GM12878 (cell line): ENCODE data around the gene RAPGEF4. TPM values are rescaled to one million over a fixed set of nuclear protein-coding genes. Genes with fewer than 3 reads are reported as not detected.

Experiments used
- ATAC-seq: fragments of 200-7000 bp; cut with Tn5 transposase; 3 replicates; pipeline ENCODE4 v1.9.1; 2020; ENCODE audit warnings: mild to moderate bottlenecking, moderate library complexity
- BruUV-seq: library from RNA; stranded (reverse); fragments of 400-500 nt; replicated peaks from 2 replicates; lab custom pipeline; 2021; lab: Mats Ljungman, UMichigan
- CTCF ChIA-PET: fragments of 300-600 bp; sonication (Branson Sonifier 250); formaldehyde crosslinking; extraction: SDS; loops from one replicate; lab custom pipeline; 2021; ENCODE audit warnings: inconsistent platforms; lab: Yijun Ruan, JAX
- POLR2A ChIA-PET: fragments of 350-600 bp; formaldehyde crosslinking; extraction: SDS; loops from one replicate; lab custom pipeline; 2021; ENCODE audit warnings: inconsistent platforms; lab: Charles Lee
- RAD21 ChIA-PET: fragments of 300-600 bp; sonication (Branson Sonifier 250); formaldehyde crosslinking; loops from one replicate; lab custom pipeline; 2023; ENCODE audit warnings: antibody characterized with exemption; ENCODE audit not compliant: unreplicated experiment; lab: Charles Lee
- SMC1A ChIA-PET: fragments of 300-600 bp; sonication (Branson Sonifier 250); formaldehyde crosslinking; loops from one replicate; lab custom pipeline; 2023; ENCODE audit not compliant: unreplicated experiment, uncharacterized antibody; lab: Charles Lee
- DNase-seq: peaks from one replicate; pipeline ENCODE4 v3.0.0-alpha.2; 2011; ENCODE audit warnings: low read depth, low spot score
- FAIRE-seq: peaks from 3 replicates; lab custom pipeline; 2011; peaks lifted over from hg19 to GRCh38; lab: Jason Lieb, UNC
- H2AFZ ChIP-seq: 2 replicates; pipeline ENCODE4 v1.6.0; 2011; ENCODE audit warnings: low read depth, low read length, control low read depth; ENCODE audit not compliant: control insufficient read depth
- H3K27ac ChIP-seq: 2 replicates; pipeline ENCODE4 v1.5.1; 2011; ENCODE audit warnings: control low read depth; ENCODE audit not compliant: control insufficient read depth, insufficient read depth
- H3K27me3 ChIP-seq, 2 experiments: replicated peaks in 1 of 2; 2 replicates each; pipeline versions ENCODE4 v1.6.0 to v1.6.1; 2011; ENCODE audit warnings: low read length in 1 of 2; ENCODE audit not compliant: control insufficient read depth in 2 of 2, insufficient read depth in 2 of 2
- H3K36me3 ChIP-seq, 2 experiments: 2 replicates each; pipeline ENCODE4 v1.5.1; 2011; ENCODE audit warnings: low read length in 1 of 2; ENCODE audit not compliant: control insufficient read depth in 2 of 2, insufficient read depth in 2 of 2
- H3K4me1 ChIP-seq: 2 replicates; pipeline ENCODE4 v1.6.1; 2011; ENCODE audit warnings: mild to moderate bottlenecking, low read length, moderate library complexity, mixed read lengths; ENCODE audit not compliant: control insufficient read depth, insufficient read depth
- H3K4me2 ChIP-seq: 2 replicates; pipeline ENCODE4 v1.6.0; 2011; ENCODE audit warnings: control low read depth; ENCODE audit not compliant: control insufficient read depth, insufficient read depth
- H3K4me3 ChIP-seq: fragments of 200-600 bp; sonication (generic); 2 replicates; pipeline ENCODE4 v1.5.1; 2016
- H3K79me2 ChIP-seq: 2 replicates; pipeline ENCODE4 v1.6.0; 2011; ENCODE audit warnings: low read length; ENCODE audit not compliant: control insufficient read depth, insufficient read depth
- H3K9ac ChIP-seq: 2 replicates; pipeline ENCODE4 v1.8.0; 2011; ENCODE audit warnings: low read length, control low read depth, mixed read lengths; ENCODE audit not compliant: control insufficient read depth, insufficient read depth
- H3K9me3 ChIP-seq: replicated peaks from 3 replicates; pipeline ENCODE4 v1.5.1; 2011; ENCODE audit warnings: mild to moderate bottlenecking, low read length; ENCODE audit not compliant: control insufficient read depth, insufficient read depth
- H4K20me1 ChIP-seq: 2 replicates; pipeline ENCODE4 v1.6.0; 2011; ENCODE audit not compliant: control insufficient read depth, insufficient read depth
- CEBPB ChIP-seq, 2 experiments: fragments of 150-350 bp in 1 of 2; IDR thresholded peaks; 2 replicates each; pipeline ENCODE4 v1.6.1; 2012 to 2014; ENCODE audit warnings: low read depth in 2 of 2, low read length in 2 of 2, borderline replicate concordance in 1 of 2, inconsistent platforms in 1 of 2
- EP300 ChIP-seq, 2 experiments: fragments of 150-350 bp in 1 of 2; IDR thresholded peaks; 2 replicates each; pipeline ENCODE4 v1.6.1; 2011 to 2012; ENCODE audit warnings: low read depth in 2 of 2, low read length in 2 of 2, borderline replicate concordance in 1 of 2, improper control_type of control experiment in 1 of 2, inconsistent platforms in 1 of 2; ENCODE audit not compliant: control insufficient read depth in 1 of 2
- MEF2A ChIP-seq: IDR thresholded peaks from 2 replicates; pipeline ENCODE4 v1.6.1; 2011; ENCODE audit warnings: low read depth, mild to moderate bottlenecking, low read length, moderate library complexity; ENCODE audit not compliant: insufficient read depth
- NR2C2 ChIP-seq: IDR thresholded peaks from 2 replicates; pipeline ENCODE4 v1.6.1; 2011; ENCODE audit warnings: borderline replicate concordance, low read depth; ENCODE audit not compliant: control insufficient read depth, insufficient read length
- NR2F1 ChIP-seq: fragments of 450-650 bp; conservative IDR thresholded peaks from 2 replicates; pipeline ENCODE4 v1.6.1; 2017; ENCODE audit warnings: mild to moderate bottlenecking
- TCF12 ChIP-seq: IDR thresholded peaks from 2 replicates; pipeline ENCODE4 v1.6.1; 2011; ENCODE audit warnings: low read depth, mild to moderate bottlenecking, low read length
- TCF3 ChIP-seq: IDR thresholded peaks from 2 replicates; pipeline ENCODE4 v1.6.1; 2012; ENCODE audit warnings: low read depth, mild to moderate bottlenecking, low read length, borderline replicate concordance; ENCODE audit not compliant: insufficient read depth
- ZBED1 ChIP-seq: IDR thresholded peaks from 2 replicates; pipeline ENCODE4 v1.6.1; 2016; ENCODE audit warnings: borderline replicate concordance
- WGBS: methylation state at CpG from one replicate; pipeline ENCODE4 v1.1.6; 2016; ENCODE audit warnings: low lambda C conversion rate; ENCODE audit not compliant: insufficient replicate concordance, insufficient coverage; ENCODE audit errors: missing lambda C conversion rate; 5-methylcytosine and 5-hydroxymethylcytosine counted together
- in situ Hi-C: fragments of 300-500 bp; cut with MboI; formaldehyde crosslinking; loops from 9 replicates; pipeline ENCODE4 v1.14.3; 2018; ENCODE audit warnings: mixed read lengths
- intact Hi-C: fragments of 100-400 bp; cut with micrococcal nuclease; formaldehyde crosslinking; loops from one replicate; pipeline ENCODE4 v1.14.2; 2022; ENCODE audit not compliant: unreplicated experiment
- polyA plus RNA-seq, 11 experiments: library from polyadenylated mRNA; depleted of rRNA in 4 of 11; unstranded in 6 of 11; stranded (reverse) in 5 of 11; fragments of >200 nt; fragmentation: Nextera tagmentation in 4 of 11; fragmentation: Illumina TruSeq in 1 of 11; extraction: Ambion mirVana in 4 of 11; extraction: Trizol in 1 of 11; gene quantifications; 1 replicate in 1 of 11; 2 replicates in 10 of 11; pipeline versions ENCODE4 v1.2.1 to v1.2.3, GENCODE V29; 2011 to 2016; ENCODE audit warnings: inconsistent platforms in 2 of 11, missing spikeins in 2 of 11, low read depth in 1 of 11
- total RNA-seq, 4 experiments: library from RNA; depleted of rRNA in 3 of 4; stranded (reverse); fragments of >200 nt in 3 of 4; fragmentation: Illumina TruSeq in 1 of 4; extraction: Trizol in 1 of 4; gene quantifications; 2 replicates each; pipeline versions ENCODE4 v1.2.1 to v1.2.3, GENCODE V29; 2013 to 2021
- TF ChIP-seq, protein P1 (sequence below): fragments of 450-650 bp; IDR thresholded peaks from 2 replicates; pipeline ENCODE4 v1.6.1; 2017; ENCODE audit warnings: low read depth, mild to moderate bottlenecking, moderate library complexity

The RAPGEF4 gene
- total and polyA plus RNA-seq, 10 of the 15 experiments (the other 5 are each of a cell fraction or from before 2014, with no cell fraction given), result 0.18 TPM; not detected in 8

DNA sequence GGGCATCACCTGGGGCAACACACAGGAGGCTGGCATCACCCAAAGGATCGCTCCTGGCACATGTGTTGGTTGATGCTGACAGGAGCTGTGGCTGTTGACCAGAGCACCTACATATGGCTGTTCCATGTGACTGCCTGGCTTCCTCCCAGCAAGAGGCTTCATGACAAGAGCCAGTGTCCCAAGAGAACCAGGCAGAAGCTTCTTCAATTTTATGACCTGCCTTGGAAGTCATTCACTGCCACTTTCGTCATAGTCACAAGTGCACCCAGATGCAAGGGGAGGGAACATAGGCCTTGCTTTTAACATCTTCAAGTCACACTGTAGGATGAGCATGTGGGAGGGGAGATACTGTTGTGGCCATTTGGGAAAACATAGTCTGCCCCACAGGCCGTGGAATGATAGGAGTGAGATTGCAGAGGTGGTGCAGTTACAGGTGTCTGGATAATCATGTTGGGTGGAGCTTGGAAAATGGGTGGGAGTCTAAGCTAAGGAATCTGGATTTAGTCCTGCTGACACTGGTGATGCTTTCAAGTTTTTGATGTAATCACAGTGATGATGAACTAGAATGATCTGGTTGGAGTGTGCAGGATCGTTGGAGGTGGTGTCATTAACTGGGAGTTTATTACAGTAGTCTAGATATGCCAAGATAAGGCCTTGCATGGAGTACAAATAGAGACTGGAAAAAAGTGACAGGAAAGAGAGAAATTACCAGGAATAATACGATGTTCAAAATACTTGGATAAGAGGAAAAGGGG lies 107.0 kb downstream of the RAPGEF4 start:
- CTCF ChIA-PET, result no interaction called here

More for the DNA sequence above, 107.0 kb downstream of the RAPGEF4 start:
- POLR2A ChIA-PET, result no interaction called here
- Histone ChIP-seq H3K9ac (no peak overlapping the region), H2AFZ (no peak overlapping the region), H3K9me3 (no peaks in the 10 kb centered on the region), H3K79me2 (no peaks in the 10 kb centered on the region), H3K4me1 (no peaks in the 10 kb centered on the region), H3K27me3 (peaks cover 0 to 11% of the 10 kb centered on the region in 2 experiments; a peak in 1 of 4 replicates), H4K20me1 (no peaks in the 10 kb centered on the region), H3K4me2 (no peak overlapping the region), H3K4me3 (no peak overlapping the region), H3K36me3 (no peaks in the 10 kb centered on the region), H3K27ac (no peak overlapping the region)
- no TSS peak for BruUV-seq
- no peak for DNase-seq
- no peak for ATAC-seq
- 12% methylated on average over 5 of the region's 5 CpGs for WGBS
- intact Hi-C loops (no loop called here), in situ Hi-C loops (no loop called here)
- RAD21 ChIA-PET, result no interaction called here
- no peak for FAIRE-seq
- SMC1A ChIA-PET, result no interaction called here
- TF ChIP-seq NR2C2 (no peak), CEBPB (IDR thresholded peaks at IDR 0.05; ENCODE audit: borderline replicate concordance in 1 of 2, low read depth in 2 of 2, low read length in 2 of 2) (no peak), ZBED1 (no peak), TCF12 (no peak), MEF2A (no peak), TCF3 (no peak), NR2F1 (no peak), EP300 (IDR thresholded peaks at IDR 0.05; ENCODE audit: borderline replicate concordance in 1 of 2, control insufficient read depth in 1 of 2, low read depth in 2 of 2, low read length in 2 of 2) (no peak)
- TF ChIP-seq, protein P1, sequence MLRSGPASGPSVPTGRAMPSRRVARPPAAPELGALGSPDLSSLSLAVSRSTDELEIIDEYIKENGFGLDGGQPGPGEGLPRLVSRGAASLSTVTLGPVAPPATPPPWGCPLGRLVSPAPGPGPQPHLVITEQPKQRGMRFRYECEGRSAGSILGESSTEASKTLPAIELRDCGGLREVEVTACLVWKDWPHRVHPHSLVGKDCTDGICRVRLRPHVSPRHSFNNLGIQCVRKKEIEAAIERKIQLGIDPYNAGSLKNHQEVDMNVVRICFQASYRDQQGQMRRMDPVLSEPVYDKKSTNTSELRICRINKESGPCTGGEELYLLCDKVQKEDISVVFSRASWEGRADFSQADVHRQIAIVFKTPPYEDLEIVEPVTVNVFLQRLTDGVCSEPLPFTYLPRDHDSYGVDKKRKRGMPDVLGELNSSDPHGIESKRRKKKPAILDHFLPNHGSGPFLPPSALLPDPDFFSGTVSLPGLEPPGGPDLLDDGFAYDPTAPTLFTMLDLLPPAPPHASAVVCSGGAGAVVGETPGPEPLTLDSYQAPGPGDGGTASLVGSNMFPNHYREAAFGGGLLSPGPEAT, result no peak
